Kidney (tissue), 14 donors: ENCODE results near the gene RNF152. TPM values are rescaled to one million over a fixed set of nuclear protein-coding genes. Genes with fewer than 3 reads are reported as not detected.

ENCODE experiments used
- DNase-seq, 5 donors: peaks; one replicate each; pipeline ENCODE4 v3.0.0-alpha.2; 2013 to 2020
- FAIRE-seq: peaks from 2 replicates; lab custom pipeline; 2012; peaks lifted over from hg19 to GRCh38; lab: Jason Lieb, UNC
- H3K27ac ChIP-seq, 2 donors: one replicate each; pipeline ENCODE4 v1.7.0; 2013; ENCODE audit warnings: low read depth in 2 of 2, low read length in 2 of 2, inconsistent platforms in 1 of 2
- H3K27me3 ChIP-seq: one replicate; pipeline ENCODE4 v1.7.1; 2013; ENCODE audit warnings: low read length, inconsistent platforms; ENCODE audit not compliant: control insufficient read depth, insufficient read depth
- H3K36me3 ChIP-seq, 3 donors: one replicate each; pipeline versions ENCODE4 v1.7.0 to v1.7.1; 2013; ENCODE audit warnings: low read length in 3 of 3, control low read depth in 1 of 3, inconsistent platforms in 1 of 3; ENCODE audit not compliant: insufficient read depth in 3 of 3, control insufficient read depth in 2 of 3
- H3K4me1 ChIP-seq, 3 donors: one replicate each; pipeline versions ENCODE4 v1.7.0 to v1.7.1; 2013; ENCODE audit warnings: low read length in 3 of 3, inconsistent platforms in 1 of 3, low read depth in 1 of 3; ENCODE audit not compliant: control insufficient read depth in 2 of 3, insufficient read depth in 2 of 3
- H3K4me3 ChIP-seq, 3 donors: one replicate each; pipeline versions ENCODE4 v1.7.0 to v1.8.1; 2013; ENCODE audit warnings: low read length in 3 of 3, control low read depth in 1 of 3, inconsistent platforms in 1 of 3
- H3K9ac ChIP-seq, 3 donors: one replicate each; pipeline versions ENCODE4 v1.7.0 to v1.7.1; 2013; ENCODE audit warnings: low read length in 3 of 3, control low read depth in 1 of 3, inconsistent platforms in 1 of 3
- H3K9me3 ChIP-seq, 3 donors: one replicate each; pipeline versions ENCODE4 v1.7.0 to v1.7.1; 2013; ENCODE audit warnings: low read length in 3 of 3, control low read depth in 1 of 3, inconsistent platforms in 1 of 3; ENCODE audit not compliant: control insufficient read depth in 2 of 3, insufficient read depth in 1 of 3
- intact Hi-C: fragments of 100-400 bp; cut with DNase I; formaldehyde crosslinking; loops from one replicate; pipeline ENCODE4 v1.11.1; 2022
- polyA plus RNA-seq: library from polyadenylated mRNA; stranded (reverse); fragments of 350-450 nt; fragmentation: Illumina TruSeq; extraction: RNeasy Lipid Tissue Mini Kit (QIAGEN cat#74804); gene quantifications from one replicate; pipeline ENCODE4 v1.2.3, GENCODE V29; 2014; ENCODE audit warnings: low read depth, low replicate concordance; ENCODE audit not compliant: insufficient read depth
- total RNA-seq: library from RNA; stranded (reverse); fragmentation: NEBNext Ultra II Directional; extraction: Animal tissue kit (Norgen Biotek cat#: 25700); gene quantifications from one replicate; pipeline ENCODE4 v1.2.1, GENCODE V29; 2021
- TF ChIP-seq, protein P1 (sequence below): IDR thresholded peaks from 3 replicates; pipeline ENCODE4 v1.5.1; 2012; ENCODE audit warnings: mild to moderate bottlenecking, moderate library complexity, borderline replicate concordance; ENCODE audit not compliant: insufficient read depth; ENCODE audit errors: extremely low read depth
- donor health status: control.
- donor health status: control.
- donor health status: control.
- donor health status: control.
- donor health status: control.
- donor health status: DM: yes; HTN: yes; CAD: no.
- donor health status: Normal renal cell carcinoma (clear cell type).

RNF152 gene
- total and polyA plus RNA-seq, 2 donors from 2014 or later: 37.6 to 45.0 TPM

DNA sequence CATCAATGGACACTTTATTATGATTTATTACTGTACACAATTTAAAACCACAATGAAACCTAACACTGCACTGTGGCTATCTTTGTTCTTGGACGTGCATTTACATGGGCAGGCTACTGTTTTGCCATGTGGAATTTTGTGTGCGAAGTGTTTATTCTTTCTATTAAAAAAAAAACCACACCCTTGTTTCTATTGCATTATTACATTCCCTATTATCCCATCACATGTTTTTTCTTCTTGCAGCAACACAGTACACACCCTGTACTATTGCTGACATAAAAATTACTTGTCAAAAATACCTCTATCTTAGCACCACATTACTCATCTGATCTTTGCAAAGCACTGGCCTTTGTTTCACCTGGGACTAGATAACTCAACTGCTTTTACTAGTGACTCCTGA is 1.5 kb downstream of the RNF152 start:
- TF ChIP-seq, protein P1, sequence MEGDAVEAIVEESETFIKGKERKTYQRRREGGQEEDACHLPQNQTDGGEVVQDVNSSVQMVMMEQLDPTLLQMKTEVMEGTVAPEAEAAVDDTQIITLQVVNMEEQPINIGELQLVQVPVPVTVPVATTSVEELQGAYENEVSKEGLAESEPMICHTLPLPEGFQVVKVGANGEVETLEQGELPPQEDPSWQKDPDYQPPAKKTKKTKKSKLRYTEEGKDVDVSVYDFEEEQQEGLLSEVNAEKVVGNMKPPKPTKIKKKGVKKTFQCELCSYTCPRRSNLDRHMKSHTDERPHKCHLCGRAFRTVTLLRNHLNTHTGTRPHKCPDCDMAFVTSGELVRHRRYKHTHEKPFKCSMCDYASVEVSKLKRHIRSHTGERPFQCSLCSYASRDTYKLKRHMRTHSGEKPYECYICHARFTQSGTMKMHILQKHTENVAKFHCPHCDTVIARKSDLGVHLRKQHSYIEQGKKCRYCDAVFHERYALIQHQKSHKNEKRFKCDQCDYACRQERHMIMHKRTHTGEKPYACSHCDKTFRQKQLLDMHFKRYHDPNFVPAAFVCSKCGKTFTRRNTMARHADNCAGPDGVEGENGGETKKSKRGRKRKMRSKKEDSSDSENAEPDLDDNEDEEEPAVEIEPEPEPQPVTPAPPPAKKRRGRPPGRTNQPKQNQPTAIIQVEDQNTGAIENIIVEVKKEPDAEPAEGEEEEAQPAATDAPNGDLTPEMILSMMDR: no peak
- H3K36me3 ChIP-seq: peaks cover 2 to 58% (median 17%) of the 10 kb centered on the region in 3 donors
- H3K4me3 ChIP-seq: peak overlapping the region in 2 of 3 donors; percentile 92
- intact Hi-C loops: no loop called here
- FAIRE-seq (no peak), DNase-seq (no peak)
- H3K27ac ChIP-seq: no peak overlapping the region
- H3K9me3 ChIP-seq: no peaks in the 10 kb centered on the region
- H3K4me1 ChIP-seq: peaks cover 0 to 15% (median 11%) of the 10 kb centered on the region in 3 donors
- no peaks in the 10 kb centered on the region for H3K27me3 ChIP-seq
- H3K9ac ChIP-seq: peak overlapping the region in 1 of 3 donors; percentile 92

GRCh38 chr18:61890344-61890743 is 2.5 kb downstream of the RNF152 start:
- Histone ChIP-seq H3K9me3 (no peaks in the 10 kb centered on the region), H3K9ac (no peak overlapping the region), H3K27ac (peak overlapping the region in 1 of 2 donors; percentile 7), H3K36me3 (peaks cover 2 to 64% (median 17%) of the 10 kb centered on the region in 3 donors), H3K4me1 (peaks cover 0 to 15% (median 11%) of the 10 kb centered on the region in 3 donors), H3K27me3 (no peaks in the 10 kb centered on the region), H3K4me3 (peak overlapping the region in 2 of 3 donors; percentile 92)
- FAIRE-seq: no peak
- DNase-seq: no peak
- intact Hi-C loops: no loop called here
- TF ChIP-seq, protein P1: no peak

GRCh38 chr18:61889541-61889940 is 3.3 kb downstream of the RNF152 start:
- intact Hi-C loops: loop anchor here (10.0 kb wide), 1 partner anchor 255 kb away; no protein-coding TSS in a partner anchor
- FAIRE-seq (no peak), DNase-seq (no peak)
- Histone ChIP-seq H3K4me1 (peaks cover 0 to 15% (median 9%) of the 10 kb centered on the region in 3 donors), H3K27ac (no peak overlapping the region), H3K9ac (no peak overlapping the region), H3K9me3 (no peaks in the 10 kb centered on the region), H3K27me3 (no peaks in the 10 kb centered on the region), H3K4me3 (peak overlapping the region in 2 of 3 donors; percentile 92), H3K36me3 (peaks cover 2 to 71% (median 21%) of the 10 kb centered on the region in 3 donors)
- TF ChIP-seq, protein P1: no peak
